Activated CD8-positive, alpha-beta memory T cell treated with anti-CD3 and anti-CD28 coated beads, Interleukin-2, amount 50 U/mL, for 48 hours (primary cell): ENCODE results near the gene SLC6A2.

Source experiments
- DNase-seq: peaks from one replicate; pipeline ENCODE4 v3.0.0-alpha.2; 2020

Gene SLC6A2

GRCh38 chr16:55651841-55652824 is 3.7 kb upstream of the SLC6A2 start:
- no peak for DNase-seq

GRCh38 chr16:55653106-55653505 is 2.7 kb upstream of the SLC6A2 start:
- no peak for DNase-seq

- no peak for DNase-seq
Measured at GRCh38 chr16:55655381-55655896, 349 bp upstream of the SLC6A2 start.

- DNase-seq, result no peak
Measured at GRCh38 chr16:55656691-55657092, 904 bp downstream of the SLC6A2 start.

GRCh38 chr16:55657616-55658015 is 1.8 kb downstream of the SLC6A2 start:
- DNase-seq, result no peak

- no peak for DNase-seq
Measured at GRCh38 chr16:55658898-55659420, 3.2 kb downstream of the SLC6A2 start.

- no peak for DNase-seq
Measured at GRCh38 chr16:55660026-55660425, 4.2 kb downstream of the SLC6A2 start.

GRCh38 chr16:55660828-55661227 is 5.0 kb downstream of the SLC6A2 start:
- no peak for DNase-seq

- no peak for DNase-seq
Measured at GRCh38 chr16:55661941-55662643, 6.3 kb downstream of the SLC6A2 start.

GRCh38 chr16:55662644-55663031 is 6.8 kb downstream of the SLC6A2 start:
- no peak for DNase-seq

- no peak for DNase-seq
Measured at GRCh38 chr16:55663225-55663624, 7.4 kb downstream of the SLC6A2 start.

GRCh38 chr16:55663765-55664677 is 8.2 kb downstream of the SLC6A2 start:
- no peak for DNase-seq

GRCh38 chr16:55664786-55665407 is 9.1 kb downstream of the SLC6A2 start:
- no peak for DNase-seq

- no peak for DNase-seq
Measured at GRCh38 chr16:55665511-55665910, 9.7 kb downstream of the SLC6A2 start.

- no peak for DNase-seq
Measured at GRCh38 chr16:55666012-55666411, 10.2 kb downstream of the SLC6A2 start.

- no peak for DNase-seq
Measured at GRCh38 chr16:55667753-55668152, 12.0 kb downstream of the SLC6A2 start.

- DNase-seq, result no peak
Measured at GRCh38 chr16:55668340-55669281, 12.8 kb downstream of the SLC6A2 start.

- no peak for DNase-seq
Measured at GRCh38 chr16:55671206-55671973, 15.6 kb downstream of the SLC6A2 start.

- DNase-seq, result no peak
Measured at GRCh38 chr16:55671974-55672280, 16.1 kb downstream of the SLC6A2 start.

- DNase-seq, result no peak
Measured at GRCh38 chr16:55672471-55672870, 16.7 kb downstream of the SLC6A2 start.
